Measurements from ENCODE around the gene CACNA1F.
"Not testable (repeated sequence)": the region's sequence is repeated elsewhere in the genome, so short reads cannot be mapped to it uniquely, and the experiment has no call there.

The CACNA1F gene

DNA sequence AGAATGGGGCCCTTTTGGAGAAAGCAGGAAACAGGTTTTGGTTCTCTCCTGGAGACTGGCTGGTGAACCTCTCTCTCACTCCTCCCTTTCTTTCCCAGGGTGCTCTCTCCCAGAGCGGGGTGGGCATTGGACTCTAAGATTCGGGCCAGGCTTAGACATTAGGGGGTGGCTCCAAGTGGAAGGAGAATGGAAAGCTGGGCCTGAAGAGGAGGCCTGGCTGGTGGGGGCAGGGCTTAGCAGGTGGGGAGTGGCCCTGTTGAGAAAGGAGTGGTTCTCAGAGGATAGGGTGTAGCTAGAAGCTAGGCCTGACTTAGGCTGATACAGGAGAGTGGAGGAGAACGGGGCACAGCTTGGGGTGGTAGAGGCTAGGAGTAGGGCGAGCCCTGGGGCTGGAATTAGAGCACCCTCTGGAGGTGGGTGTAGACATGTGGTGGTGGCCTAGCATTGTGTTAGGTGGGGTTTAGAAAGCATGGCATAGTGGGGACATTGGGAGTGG lies 55.8 kb downstream of the CACNA1F start:
- Histone ChIP-seq H3K36me3 (ENCODE audit: control insufficient read depth, insufficient read depth, low read length) (peaks cover 25% of the 10 kb centered on the region), H3K27ac (ENCODE audit: low read depth, low read length, severe bottlenecking) (no peak overlapping the region), H3K4me1 (ENCODE audit: control insufficient read depth, insufficient read depth, low read length, poor library complexity, severe bottlenecking) (no peaks in the 10 kb centered on the region), H3K4me3 (ENCODE audit: extremely low read depth, insufficient read depth, low read length, poor library complexity, severe bottlenecking) (no peak overlapping the region), H3K9me3 (ENCODE audit: control insufficient read depth, low read length) (no peaks in the 10 kb centered on the region)
- WGBS, 2 experiments (ENCODE audit: insufficient coverage in 2 of 2), result no CpG with 5 or more reads among the region's 4 CpGs

DNA sequence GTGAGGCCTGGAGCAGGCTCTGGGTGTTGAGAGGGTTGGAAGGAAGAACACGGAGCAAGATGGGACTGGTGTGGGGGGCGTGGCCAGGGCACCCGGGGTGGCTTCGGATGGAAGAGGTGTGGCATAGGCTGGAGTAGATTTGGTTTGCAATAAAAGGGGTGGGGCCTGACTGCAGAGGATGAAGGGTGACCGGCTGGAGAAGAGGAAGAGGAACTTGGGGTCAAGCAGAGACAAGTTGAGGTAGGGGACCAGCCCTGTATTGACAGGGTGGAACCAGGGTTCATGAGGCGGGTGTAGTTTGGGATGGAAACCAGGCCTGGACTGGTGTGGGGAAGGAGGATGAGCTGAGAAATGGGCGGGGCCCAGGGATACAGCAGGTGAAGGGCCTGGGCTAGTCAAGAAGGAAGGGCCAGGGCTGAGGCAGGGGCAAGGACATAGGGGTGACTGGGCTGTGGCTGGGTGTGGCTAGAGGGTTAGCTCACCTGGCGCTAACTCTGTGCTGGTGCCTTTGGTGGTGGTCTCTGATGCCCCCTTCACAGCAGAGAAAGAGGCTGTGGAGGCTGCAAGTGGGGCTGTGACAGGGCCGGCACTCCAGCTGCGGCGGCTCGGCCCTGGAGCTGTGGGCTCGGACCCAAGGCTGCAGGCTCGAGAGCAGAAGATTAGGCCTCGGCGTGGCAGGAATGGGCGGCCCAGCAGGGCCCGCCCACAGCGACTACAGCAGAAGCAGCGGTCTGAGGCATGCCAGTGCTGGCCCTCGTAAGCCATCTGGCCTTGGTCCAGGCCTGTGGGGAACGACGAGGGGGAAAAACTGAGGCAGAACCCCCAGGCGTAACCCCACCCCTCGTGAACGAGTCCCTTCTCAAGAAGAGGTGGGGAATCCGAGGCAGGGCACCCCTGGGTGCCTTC lies 56.5 kb downstream of the CACNA1F start:
- no peak overlapping the region for H3K4me3 ChIP-seq (ENCODE audit: extremely low read depth, insufficient read depth, low read length, poor library complexity, severe bottlenecking)
- no peak overlapping the region for H3K27ac ChIP-seq (ENCODE audit: low read depth, low read length, severe bottlenecking)
- H3K9me3 ChIP-seq (ENCODE audit: control insufficient read depth, low read length), result no peaks in the 10 kb centered on the region
- 90 to 91% methylated on average over 12 to 17 of the region's 27 CpGs for WGBS, 2 experiments (ENCODE audit: insufficient coverage in 2 of 2)
- H3K36me3 ChIP-seq (ENCODE audit: control insufficient read depth, insufficient read depth, low read length), result peaks cover 25% of the 10 kb centered on the region
- H3K4me1 ChIP-seq (ENCODE audit: control insufficient read depth, insufficient read depth, low read length, poor library complexity, severe bottlenecking), result no peaks in the 10 kb centered on the region

DNA sequence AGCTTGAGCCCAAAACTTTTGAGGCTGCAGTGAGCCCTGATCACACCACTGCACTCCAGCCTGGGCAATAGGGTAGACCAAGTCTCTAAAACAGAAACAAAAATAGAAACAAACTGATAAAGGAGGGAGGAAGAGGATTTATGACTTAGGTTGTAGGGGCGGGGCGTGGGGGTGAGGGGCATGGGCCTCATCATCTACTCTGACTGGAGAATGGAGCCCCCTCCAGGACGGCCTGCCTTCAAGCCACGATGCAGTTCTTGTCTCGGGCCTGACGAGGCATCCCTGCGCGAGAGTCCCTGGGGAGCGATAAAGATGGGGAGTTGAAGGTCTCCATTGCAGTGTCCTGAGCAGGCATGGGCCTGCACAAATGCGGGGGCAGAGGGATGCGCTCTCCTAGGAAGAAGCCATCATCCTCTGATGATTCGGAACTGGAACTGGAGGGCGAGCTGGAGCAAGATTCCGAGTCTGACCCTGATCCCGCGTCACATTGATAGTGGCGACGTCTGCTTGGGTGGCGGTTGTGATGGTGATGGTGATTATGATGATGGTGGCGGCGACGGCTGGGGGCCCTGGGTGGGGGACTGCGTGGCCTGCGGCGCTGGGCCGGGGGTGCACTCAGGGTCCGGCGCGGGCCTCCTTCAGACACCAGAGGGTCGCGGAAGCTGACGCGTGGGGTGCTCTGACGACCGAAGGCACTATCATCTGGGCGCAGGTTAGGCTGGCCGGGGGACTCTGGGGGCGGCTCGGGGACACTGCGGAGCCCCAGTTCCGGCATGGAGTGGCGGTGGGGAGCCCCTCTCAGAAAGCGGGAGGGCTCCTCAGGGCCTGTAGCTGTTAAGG lies 57.5 kb downstream of the CACNA1F start:
- H3K4me3 ChIP-seq (ENCODE audit: extremely low read depth, insufficient read depth, low read length, poor library complexity, severe bottlenecking), result no peak overlapping the region
- 91 to 95% methylated on average over 14 to 24 of the region's 43 CpGs for WGBS, 2 experiments (ENCODE audit: insufficient coverage in 2 of 2)
- H3K4me1 ChIP-seq (ENCODE audit: control insufficient read depth, insufficient read depth, low read length, poor library complexity, severe bottlenecking), result no peaks in the 10 kb centered on the region
- no peaks in the 10 kb centered on the region for H3K9me3 ChIP-seq (ENCODE audit: control insufficient read depth, low read length)
- peaks cover 25% of the 10 kb centered on the region for H3K36me3 ChIP-seq (ENCODE audit: control insufficient read depth, insufficient read depth, low read length)
- no peak overlapping the region for H3K27ac ChIP-seq (ENCODE audit: low read depth, low read length, severe bottlenecking)

DNA sequence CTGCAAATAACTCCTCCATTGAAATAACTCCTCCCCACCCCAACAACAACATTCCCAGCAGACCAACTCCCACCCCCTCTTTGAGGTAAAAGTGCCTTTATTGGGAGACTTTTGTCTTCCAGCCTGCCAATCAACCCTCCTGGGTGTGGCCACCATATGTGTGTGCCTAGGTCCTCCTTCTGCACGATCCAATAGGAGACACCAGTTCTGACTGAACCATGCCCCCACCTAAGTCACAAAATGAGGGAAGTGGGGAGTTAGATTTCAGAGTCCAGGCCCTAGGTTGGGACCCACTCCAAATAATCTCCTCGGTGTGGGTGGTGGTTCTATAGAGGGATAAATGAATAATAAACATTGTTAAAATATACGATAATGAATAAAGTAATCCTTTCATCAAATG lies 58.4 kb downstream of the CACNA1F start:
- H3K36me3 ChIP-seq (ENCODE audit: control insufficient read depth, insufficient read depth, low read length), result peaks cover 23% of the 10 kb centered on the region
- WGBS, 2 experiments (ENCODE audit: insufficient coverage in 2 of 2), result no CpG with 5 or more reads among the region's 3 CpGs
- H3K4me1 ChIP-seq (ENCODE audit: control insufficient read depth, insufficient read depth, low read length, poor library complexity, severe bottlenecking), result no peaks in the 10 kb centered on the region
- H3K27ac ChIP-seq (ENCODE audit: low read depth, low read length, severe bottlenecking), result no peak overlapping the region
- H3K9me3 ChIP-seq (ENCODE audit: control insufficient read depth, low read length), result no peaks in the 10 kb centered on the region
- H3K4me3 ChIP-seq (ENCODE audit: extremely low read depth, insufficient read depth, low read length, poor library complexity, severe bottlenecking), result no peak overlapping the region

DNA sequence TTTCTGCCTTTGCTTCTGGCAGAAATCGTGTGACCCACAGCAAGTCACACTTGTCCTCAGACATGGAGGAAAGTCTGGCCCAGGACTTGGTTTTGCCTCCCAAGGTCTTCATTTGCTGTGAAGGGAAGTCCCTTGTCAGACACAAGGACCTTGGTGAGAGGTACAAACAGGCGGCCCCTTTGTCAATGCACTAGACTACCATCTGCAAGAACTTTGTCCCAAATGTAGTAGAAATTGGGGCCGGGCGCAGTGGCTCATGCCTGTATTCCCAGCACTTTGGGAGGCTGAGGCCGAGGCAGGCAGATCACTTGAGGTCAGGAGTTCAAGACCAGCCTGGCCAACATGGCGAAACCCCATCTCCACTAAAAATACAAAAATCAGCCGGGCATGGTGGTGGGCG lies 59.6 kb downstream of the CACNA1F start:
- H3K4me3 ChIP-seq (ENCODE audit: extremely low read depth, insufficient read depth, low read length, poor library complexity, severe bottlenecking); H3K9me3 ChIP-seq (ENCODE audit: control insufficient read depth, low read length); H3K27ac ChIP-seq (ENCODE audit: low read depth, low read length, severe bottlenecking); H3K4me1 ChIP-seq (ENCODE audit: control insufficient read depth, insufficient read depth, low read length, poor library complexity, severe bottlenecking): not testable (repeated sequence)
- H3K36me3 ChIP-seq (ENCODE audit: control insufficient read depth, insufficient read depth, low read length), result peaks cover 14% of the 10 kb centered on the region
- 89 to 100% methylated on average over 3 of the region's 8 CpGs for WGBS, 2 experiments (ENCODE audit: insufficient coverage in 2 of 2)

DNA sequence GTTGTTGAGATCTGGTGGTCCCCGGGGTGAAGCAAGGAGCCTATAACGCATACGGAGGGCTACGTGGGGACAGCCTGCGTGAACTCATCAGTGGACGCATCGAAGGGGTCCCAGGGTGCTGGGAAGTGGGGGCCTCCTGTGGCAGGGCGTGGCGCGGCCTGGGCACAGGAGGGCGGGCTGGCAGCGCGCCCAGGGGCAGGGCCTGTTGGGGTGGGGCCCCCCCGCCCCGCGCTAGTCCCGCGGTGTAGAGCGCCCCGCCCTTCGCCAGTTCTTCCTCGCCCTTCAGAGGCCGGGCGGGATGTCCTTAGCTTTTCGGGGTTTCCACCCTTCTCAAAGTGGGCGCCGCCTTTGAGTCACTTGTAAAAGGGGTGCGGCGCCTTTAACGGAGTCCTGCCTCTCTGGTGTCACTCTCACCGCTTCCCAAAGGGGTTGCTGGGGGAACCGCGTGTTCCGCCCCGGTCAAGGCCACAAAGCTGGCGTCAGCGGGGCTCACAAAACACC lies 60.8 kb downstream of the CACNA1F start:
- Histone ChIP-seq H3K36me3 (ENCODE audit: control insufficient read depth, insufficient read depth, low read length) (peaks cover 12% of the 10 kb centered on the region), H3K4me1 (ENCODE audit: control insufficient read depth, insufficient read depth, low read length, poor library complexity, severe bottlenecking) (peaks cover under 1% of the 10 kb centered on the region), H3K27ac (ENCODE audit: low read depth, low read length, severe bottlenecking) (no peak overlapping the region), H3K4me3 (ENCODE audit: extremely low read depth, insufficient read depth, low read length, poor library complexity, severe bottlenecking) (peak overlapping the region; percentile 27), H3K9me3 (ENCODE audit: control insufficient read depth, low read length) (no peaks in the 10 kb centered on the region)
- WGBS, 2 experiments (ENCODE audit: insufficient coverage in 2 of 2), result 12 to 54% methylated on average over 4 to 15 of the region's 37 CpGs

DNA sequence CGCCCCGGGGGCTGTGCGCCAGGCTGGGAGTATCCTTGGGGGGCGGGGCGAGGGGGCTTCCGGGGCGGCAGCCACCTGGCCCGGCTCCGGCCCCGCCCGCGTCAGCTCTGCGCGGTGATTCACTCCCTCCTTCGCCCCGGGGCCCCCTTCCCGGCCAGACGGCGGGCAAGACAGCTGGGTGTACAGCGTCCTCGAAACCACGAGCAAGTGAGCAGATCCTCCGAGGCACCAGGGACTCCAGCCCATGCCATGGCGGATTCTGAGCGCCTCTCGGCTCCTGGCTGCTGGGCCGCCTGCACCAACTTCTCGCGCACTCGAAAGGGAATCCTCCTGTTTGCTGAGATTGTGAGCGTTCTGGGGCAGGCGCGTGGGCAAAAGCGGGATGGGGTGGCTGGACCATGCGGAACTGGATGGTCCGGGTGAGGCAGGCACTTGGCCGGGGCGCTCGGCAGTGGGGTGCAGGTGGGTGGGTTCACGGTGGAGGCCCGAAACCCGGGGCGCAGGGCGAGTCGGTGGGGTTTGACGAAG lies 61.3 kb downstream of the CACNA1F start, which contains the start of gene PLP2:
Gene PLP2 (plus strand): TSS at position 147 of the 528 bp plus-strand sequence. CDS start 103 bp downstream, at position 250.
- H3K4me3 ChIP-seq (ENCODE audit: extremely low read depth, insufficient read depth, low read length, poor library complexity, severe bottlenecking), result peak within 1 kb of the TSS; percentile 27
- peaks cover 2% of the 10 kb centered on the region for H3K4me1 ChIP-seq (ENCODE audit: control insufficient read depth, insufficient read depth, low read length, poor library complexity, severe bottlenecking)
- WGBS, 2 experiments (ENCODE audit: insufficient coverage in 2 of 2), result 0 to 1% methylated on average over 7 to 15 of the region's 46 CpGs
- H3K9me3 ChIP-seq (ENCODE audit: control insufficient read depth, low read length), result no peaks in the 10 kb centered on the region
- H3K36me3 ChIP-seq (ENCODE audit: control insufficient read depth, insufficient read depth, low read length), result peaks cover 11% of the 10 kb centered on the region
- no peak within 1 kb of the TSS for H3K27ac ChIP-seq (ENCODE audit: low read depth, low read length, severe bottlenecking)

DNA sequence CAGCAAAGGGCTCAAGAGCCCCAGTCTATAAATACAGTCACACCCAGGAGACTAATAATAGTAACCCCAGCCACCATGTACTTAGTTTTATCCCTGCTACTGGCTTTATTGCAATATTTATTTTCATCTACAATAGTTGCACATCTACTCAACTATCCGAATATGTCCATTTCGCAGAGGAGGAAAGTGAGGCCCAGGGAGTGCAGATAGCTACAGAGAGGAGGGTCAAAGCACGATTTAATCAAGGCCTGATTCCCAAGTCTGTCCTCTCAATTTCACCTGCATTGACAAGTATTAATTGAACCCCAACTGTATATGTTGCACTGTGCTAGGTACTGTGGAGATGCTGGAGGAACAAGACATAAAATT lies 65.4 kb downstream of the CACNA1F start:
- Histone ChIP-seq H3K36me3 (ENCODE audit: control insufficient read depth, insufficient read depth, low read length) (no peaks in the 10 kb centered on the region), H3K4me3 (ENCODE audit: extremely low read depth, insufficient read depth, low read length, poor library complexity, severe bottlenecking) (no peak overlapping the region), H3K9me3 (ENCODE audit: control insufficient read depth, low read length) (no peaks in the 10 kb centered on the region), H3K27ac (ENCODE audit: low read depth, low read length, severe bottlenecking) (no peak overlapping the region), H3K4me1 (ENCODE audit: control insufficient read depth, insufficient read depth, low read length, poor library complexity, severe bottlenecking) (peaks cover 2% of the 10 kb centered on the region)
- 100% methylated on average over 1 of the region's 3 CpGs; no CpG with 5 or more reads in 1 of the 2 experiments for WGBS, 2 experiments (ENCODE audit: insufficient coverage in 2 of 2)

DNA sequence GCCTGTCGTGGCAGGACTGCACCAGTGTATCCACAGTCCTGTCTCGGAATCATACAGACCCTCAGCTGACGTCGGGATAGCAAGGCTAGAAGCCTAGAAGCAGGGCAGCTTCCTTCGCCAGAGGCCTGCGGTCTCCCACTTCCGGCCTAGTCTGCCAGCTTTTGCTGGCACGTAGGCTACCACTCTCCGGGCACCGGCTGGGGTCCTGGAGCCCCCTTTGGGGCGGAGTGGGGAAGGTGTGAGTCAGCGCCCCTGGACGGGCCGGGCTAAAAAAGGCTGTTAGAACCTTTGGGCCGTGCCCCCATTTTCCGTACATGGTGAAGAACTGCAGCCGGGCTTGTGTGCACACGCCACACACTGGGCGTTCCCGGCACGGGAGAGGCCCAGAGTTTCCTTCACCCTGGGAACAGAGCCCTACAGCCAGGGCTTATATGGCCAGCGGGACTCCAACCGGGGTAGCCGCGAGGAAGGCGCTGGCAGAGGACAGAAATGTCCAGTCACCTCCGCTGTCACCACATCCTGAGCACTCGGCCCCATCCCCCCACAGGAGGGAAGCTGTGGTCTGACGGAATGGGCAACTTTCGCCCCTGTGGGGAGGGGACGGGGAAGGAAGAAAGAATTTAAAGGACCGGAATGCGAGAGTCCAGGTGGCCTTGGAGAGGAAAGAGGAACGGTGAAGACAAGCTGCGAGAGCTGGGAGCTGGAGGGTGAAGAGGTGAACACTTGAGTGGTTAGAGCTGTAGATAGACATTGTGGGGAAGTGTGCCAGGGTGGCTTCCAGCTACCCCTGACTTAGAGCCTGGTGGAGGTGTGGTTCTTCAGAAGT lies 66.0 kb downstream of the CACNA1F start:
- Histone ChIP-seq H3K27ac (ENCODE audit: low read depth, low read length, severe bottlenecking) (peak overlapping the region; percentile 69), H3K9me3 (ENCODE audit: control insufficient read depth, low read length) (no peaks in the 10 kb centered on the region), H3K4me3 (ENCODE audit: extremely low read depth, insufficient read depth, low read length, poor library complexity, severe bottlenecking) (peak overlapping the region; percentile 14), H3K36me3 (ENCODE audit: control insufficient read depth, insufficient read depth, low read length) (no peaks in the 10 kb centered on the region), H3K4me1 (ENCODE audit: control insufficient read depth, insufficient read depth, low read length, poor library complexity, severe bottlenecking) (peaks cover 2% of the 10 kb centered on the region)
- WGBS, 2 experiments (ENCODE audit: insufficient coverage in 2 of 2), result 9 to 11% methylated on average over 10 to 17 of the region's 35 CpGs
